GM12878 (cell line): ENCODE results near the gene ANKFY1. TPM values are rescaled to one million over a fixed set of nuclear protein-coding genes. Genes with fewer than 3 reads are reported as not detected.

Source experiments
- ATAC-seq: fragments of 200-7000 bp; cut with Tn5 transposase; 3 replicates; pipeline ENCODE4 v1.9.1; 2020; ENCODE audit warnings: mild to moderate bottlenecking, moderate library complexity
- BruUV-seq: library from RNA; stranded (reverse); fragments of 400-500 nt; replicated peaks from 2 replicates; lab custom pipeline; 2021; lab: Mats Ljungman, UMichigan
- CTCF ChIA-PET: fragments of 300-600 bp; sonication (Branson Sonifier 250); formaldehyde crosslinking; extraction: SDS; loops from one replicate; lab custom pipeline; 2021; ENCODE audit warnings: inconsistent platforms; lab: Yijun Ruan, JAX
- POLR2A ChIA-PET: fragments of 350-600 bp; formaldehyde crosslinking; extraction: SDS; loops from one replicate; lab custom pipeline; 2021; ENCODE audit warnings: inconsistent platforms; lab: Charles Lee
- RAD21 ChIA-PET: fragments of 300-600 bp; sonication (Branson Sonifier 250); formaldehyde crosslinking; loops from one replicate; lab custom pipeline; 2023; ENCODE audit warnings: antibody characterized with exemption; ENCODE audit not compliant: unreplicated experiment; lab: Charles Lee
- SMC1A ChIA-PET: fragments of 300-600 bp; sonication (Branson Sonifier 250); formaldehyde crosslinking; loops from one replicate; lab custom pipeline; 2023; ENCODE audit not compliant: unreplicated experiment, uncharacterized antibody; lab: Charles Lee
- DNase-seq: peaks from one replicate; pipeline ENCODE4 v3.0.0-alpha.2; 2011; ENCODE audit warnings: low read depth, low spot score
- FAIRE-seq: peaks from 3 replicates; lab custom pipeline; 2011; peaks lifted over from hg19 to GRCh38; lab: Jason Lieb, UNC
- H2AFZ ChIP-seq: 2 replicates; pipeline ENCODE4 v1.6.0; 2011; ENCODE audit warnings: low read depth, low read length, control low read depth; ENCODE audit not compliant: control insufficient read depth
- H3K27ac ChIP-seq: 2 replicates; pipeline ENCODE4 v1.5.1; 2011; ENCODE audit warnings: control low read depth; ENCODE audit not compliant: control insufficient read depth, insufficient read depth
- H3K27me3 ChIP-seq, 2 experiments: replicated peaks in 1 of 2; 2 replicates each; pipeline versions ENCODE4 v1.6.0 to v1.6.1; 2011; ENCODE audit warnings: low read length in 1 of 2; ENCODE audit not compliant: control insufficient read depth in 2 of 2, insufficient read depth in 2 of 2
- H3K36me3 ChIP-seq, 2 experiments: 2 replicates each; pipeline ENCODE4 v1.5.1; 2011; ENCODE audit warnings: low read length in 1 of 2; ENCODE audit not compliant: control insufficient read depth in 2 of 2, insufficient read depth in 2 of 2
- H3K4me1 ChIP-seq: 2 replicates; pipeline ENCODE4 v1.6.1; 2011; ENCODE audit warnings: mild to moderate bottlenecking, low read length, moderate library complexity, mixed read lengths; ENCODE audit not compliant: control insufficient read depth, insufficient read depth
- H3K4me2 ChIP-seq: 2 replicates; pipeline ENCODE4 v1.6.0; 2011; ENCODE audit warnings: control low read depth; ENCODE audit not compliant: control insufficient read depth, insufficient read depth
- H3K4me3 ChIP-seq: fragments of 200-600 bp; sonication (generic); 2 replicates; pipeline ENCODE4 v1.5.1; 2016
- H3K79me2 ChIP-seq: 2 replicates; pipeline ENCODE4 v1.6.0; 2011; ENCODE audit warnings: low read length; ENCODE audit not compliant: control insufficient read depth, insufficient read depth
- H3K9ac ChIP-seq: 2 replicates; pipeline ENCODE4 v1.8.0; 2011; ENCODE audit warnings: low read length, control low read depth, mixed read lengths; ENCODE audit not compliant: control insufficient read depth, insufficient read depth
- H3K9me3 ChIP-seq: replicated peaks from 3 replicates; pipeline ENCODE4 v1.5.1; 2011; ENCODE audit warnings: mild to moderate bottlenecking, low read length; ENCODE audit not compliant: control insufficient read depth, insufficient read depth
- H4K20me1 ChIP-seq: 2 replicates; pipeline ENCODE4 v1.6.0; 2011; ENCODE audit not compliant: control insufficient read depth, insufficient read depth
- KLF5 ChIP-seq: fragments of 450-650 bp; IDR thresholded peaks from 2 replicates; pipeline ENCODE4 v1.6.1; 2014; ENCODE audit warnings: mild to moderate bottlenecking; ENCODE audit not compliant: partially characterized antibody
- MEF2B ChIP-seq: fragments of 450-650 bp; IDR thresholded peaks from 2 replicates; pipeline ENCODE4 v1.6.1; 2018; ENCODE audit warnings: mild to moderate bottlenecking, moderate library complexity; ENCODE audit not compliant: partially characterized antibody, poor library complexity, severe bottlenecking
- MXI1 ChIP-seq: fragments of 150-350 bp; IDR thresholded peaks from 2 replicates; pipeline ENCODE4 v1.6.1; 2011; ENCODE audit warnings: low read depth, mild to moderate bottlenecking, inconsistent platforms, low read length, improper control_type of control experiment
- RUNX3 ChIP-seq: IDR thresholded peaks from 2 replicates; pipeline ENCODE4 v1.6.1; 2012; ENCODE audit warnings: low read length, inconsistent platforms
- SREBF2 ChIP-seq: IDR thresholded peaks from 2 replicates; pipeline ENCODE4 v1.6.1; 2012; ENCODE audit warnings: mild to moderate bottlenecking, low read length
- WGBS: methylation state at CpG from one replicate; pipeline ENCODE4 v1.1.6; 2016; ENCODE audit warnings: low lambda C conversion rate; ENCODE audit not compliant: insufficient replicate concordance, insufficient coverage; ENCODE audit errors: missing lambda C conversion rate; 5-methylcytosine and 5-hydroxymethylcytosine counted together
- in situ Hi-C: fragments of 300-500 bp; cut with MboI; formaldehyde crosslinking; loops from 9 replicates; pipeline ENCODE4 v1.14.3; 2018; ENCODE audit warnings: mixed read lengths
- intact Hi-C: fragments of 100-400 bp; cut with micrococcal nuclease; formaldehyde crosslinking; loops from one replicate; pipeline ENCODE4 v1.14.2; 2022; ENCODE audit not compliant: unreplicated experiment
- polyA plus RNA-seq, 11 experiments: library from polyadenylated mRNA; depleted of rRNA in 4 of 11; unstranded in 6 of 11; stranded (reverse) in 5 of 11; fragments of >200 nt; fragmentation: Nextera tagmentation in 4 of 11; fragmentation: Illumina TruSeq in 1 of 11; extraction: Ambion mirVana in 4 of 11; extraction: Trizol in 1 of 11; gene quantifications; 1 replicate in 1 of 11; 2 replicates in 10 of 11; pipeline versions ENCODE4 v1.2.1 to v1.2.3, GENCODE V29; 2011 to 2016; ENCODE audit warnings: inconsistent platforms in 2 of 11, missing spikeins in 2 of 11, low read depth in 1 of 11
- total RNA-seq, 4 experiments: library from RNA; depleted of rRNA in 3 of 4; stranded (reverse); fragments of >200 nt in 3 of 4; fragmentation: Illumina TruSeq in 1 of 4; extraction: Trizol in 1 of 4; gene quantifications; 2 replicates each; pipeline versions ENCODE4 v1.2.1 to v1.2.3, GENCODE V29; 2013 to 2021
- TF ChIP-seq, protein P1 (sequence below): fragments of 450-650 bp; formaldehyde crosslinking; IDR thresholded peaks from 2 replicates; pipeline ENCODE4 v1.5.0; 2022; ENCODE audit warnings: mild to moderate bottlenecking, missing genetic modification characterization
- TF ChIP-seq, protein P2 (sequence below): IDR thresholded peaks from 2 replicates; pipeline ENCODE4 v1.6.1; 2012; ENCODE audit warnings: improper control_type of control experiment, low read depth, low read length; ENCODE audit not compliant: insufficient replicate concordance

Gene ANKFY1
- total and polyA plus RNA-seq, 10 of the 15 experiments (the other 5 are each of a cell fraction or from before 2014, with no cell fraction given), result 3.0 to 27.7 (median 16.4) TPM

DNA sequence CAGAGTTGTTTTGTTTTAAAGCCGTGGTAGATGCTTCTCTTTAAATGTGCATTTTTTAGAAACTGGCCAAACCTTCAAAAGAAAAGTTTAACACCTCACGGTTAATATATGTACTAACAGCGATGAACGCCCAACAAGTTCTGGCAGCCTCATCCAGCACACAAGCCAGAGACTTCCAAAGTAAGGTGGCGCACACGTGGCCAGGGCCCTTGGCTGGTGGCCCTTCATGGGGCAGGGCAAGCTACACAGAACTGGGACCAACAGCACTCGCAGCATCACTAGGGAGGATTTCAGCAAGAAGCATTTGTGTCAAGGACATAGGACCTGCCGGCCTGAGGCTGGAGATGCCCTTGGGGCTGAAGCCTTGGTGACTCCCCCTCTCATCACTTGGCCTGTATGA lies 97.4 kb downstream of the ANKFY1 start:
- no peak overlapping the region for H3K9ac ChIP-seq
- H3K9me3 ChIP-seq, result no peaks in the 10 kb centered on the region
- no peak overlapping the region for H3K27ac ChIP-seq
- peaks cover 7% of the 10 kb centered on the region for H3K4me1 ChIP-seq
- no peaks in the 10 kb centered on the region for H4K20me1 ChIP-seq
- ChIA-PET SMC1A (interaction anchor here (0.9 kb wide), 1 partner anchor 13 kb away, joined by 3 read pairs; no protein-coding TSS in a partner anchor), POLR2A (no interaction called here), RAD21 (interaction anchor here (0.7 kb wide), 1 partner anchor 84 kb away, joined by 3 read pairs; no protein-coding TSS in a partner anchor), CTCF (interaction anchor here (1.3 to 2.1 kb wide), 2 partner anchors 9 to 64 kb away, joined by 3 to 6 read pairs; no protein-coding TSS in a partner anchor)
- no peaks in the 10 kb centered on the region for H3K79me2 ChIP-seq
- in situ Hi-C loops, result no loop called here
- FAIRE-seq, result no peak
- peaks cover 24 to 30% of the 10 kb centered on the region in 2 experiments for H3K36me3 ChIP-seq
- intact Hi-C loops, result no loop called here
- no peak overlapping the region for H3K4me2 ChIP-seq
- ATAC-seq, result no peak
- TF ChIP-seq RUNX3, result no peak
- no peak overlapping the region for H2AFZ ChIP-seq
- no peak for DNase-seq
- no peaks in the 10 kb centered on the region for H3K27me3 ChIP-seq
- H3K4me3 ChIP-seq, result no peak overlapping the region
- 98% methylated on average over 8 of the region's 8 CpGs for WGBS
- BruUV-seq, result no TSS peak

- WGBS, result 87% methylated on average over 10 of the region's 10 CpGs
- no peak overlapping the region for H3K4me2 ChIP-seq
- no peak for DNase-seq
- H3K9me3 ChIP-seq, result no peaks in the 10 kb centered on the region
- ATAC-seq, result no peak
- no peak overlapping the region for H3K9ac ChIP-seq
- no TSS peak for BruUV-seq
- SMC1A ChIA-PET, result no interaction called here
- H3K27ac ChIP-seq, result no peak overlapping the region
- no peaks in the 10 kb centered on the region for H3K27me3 ChIP-seq
- no peak overlapping the region for H2AFZ ChIP-seq
- intact Hi-C loops, result no loop called here
- no peaks in the 10 kb centered on the region for H3K79me2 ChIP-seq
- CTCF ChIA-PET, result interaction anchor here (2.1 kb wide), 1 partner anchor 8 kb away, joined by 6 read pairs; no protein-coding TSS in a partner anchor
- RAD21 ChIA-PET, result no interaction called here
- peaks cover 14 to 21% of the 10 kb centered on the region in 2 experiments for H3K36me3 ChIP-seq
- no peak overlapping the region for H3K4me3 ChIP-seq
- peaks cover 7% of the 10 kb centered on the region for H3K4me1 ChIP-seq
- FAIRE-seq, result no peak
- POLR2A ChIA-PET, result no interaction called here
- in situ Hi-C loops, result no loop called here
- no peaks in the 10 kb centered on the region for H4K20me1 ChIP-seq
- TF ChIP-seq KLF5, result no peak
- TF ChIP-seq, protein P1, sequence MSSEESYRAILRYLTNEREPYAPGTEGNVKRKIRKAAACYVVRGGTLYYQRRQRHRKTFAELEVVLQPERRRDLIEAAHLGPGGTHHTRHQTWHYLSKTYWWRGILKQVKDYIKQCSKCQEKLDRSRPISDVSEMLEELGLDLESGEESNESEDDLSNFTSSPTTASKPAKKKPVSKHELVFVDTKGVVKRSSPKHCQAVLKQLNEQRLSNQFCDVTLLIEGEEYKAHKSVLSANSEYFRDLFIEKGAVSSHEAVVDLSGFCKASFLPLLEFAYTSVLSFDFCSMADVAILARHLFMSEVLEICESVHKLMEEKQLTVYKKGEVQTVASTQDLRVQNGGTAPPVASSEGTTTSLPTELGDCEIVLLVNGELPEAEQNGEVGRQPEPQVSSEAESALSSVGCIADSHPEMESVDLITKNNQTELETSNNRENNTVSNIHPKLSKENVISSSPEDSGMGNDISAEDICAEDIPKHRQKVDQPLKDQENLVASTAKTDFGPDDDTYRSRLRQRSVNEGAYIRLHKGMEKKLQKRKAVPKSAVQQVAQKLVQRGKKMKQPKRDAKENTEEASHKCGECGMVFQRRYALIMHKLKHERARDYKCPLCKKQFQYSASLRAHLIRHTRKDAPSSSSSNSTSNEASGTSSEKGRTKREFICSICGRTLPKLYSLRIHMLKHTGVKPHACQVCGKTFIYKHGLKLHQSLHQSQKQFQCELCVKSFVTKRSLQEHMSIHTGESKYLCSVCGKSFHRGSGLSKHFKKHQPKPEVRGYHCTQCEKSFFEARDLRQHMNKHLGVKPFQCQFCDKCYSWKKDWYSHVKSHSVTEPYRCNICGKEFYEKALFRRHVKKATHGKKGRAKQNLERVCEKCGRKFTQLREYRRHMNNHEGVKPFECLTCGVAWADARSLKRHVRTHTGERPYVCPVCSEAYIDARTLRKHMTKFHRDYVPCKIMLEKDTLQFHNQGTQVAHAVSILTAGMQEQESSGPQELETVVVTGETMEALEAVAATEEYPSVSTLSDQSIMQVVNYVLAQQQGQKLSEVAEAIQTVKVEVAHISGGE (CRISPR knock-in tag), result no peak
- no peak for TF ChIP-seq SREBF2
- TF ChIP-seq MXI1, result no peak
- no peak for TF ChIP-seq MEF2B
- TF ChIP-seq, protein P2, sequence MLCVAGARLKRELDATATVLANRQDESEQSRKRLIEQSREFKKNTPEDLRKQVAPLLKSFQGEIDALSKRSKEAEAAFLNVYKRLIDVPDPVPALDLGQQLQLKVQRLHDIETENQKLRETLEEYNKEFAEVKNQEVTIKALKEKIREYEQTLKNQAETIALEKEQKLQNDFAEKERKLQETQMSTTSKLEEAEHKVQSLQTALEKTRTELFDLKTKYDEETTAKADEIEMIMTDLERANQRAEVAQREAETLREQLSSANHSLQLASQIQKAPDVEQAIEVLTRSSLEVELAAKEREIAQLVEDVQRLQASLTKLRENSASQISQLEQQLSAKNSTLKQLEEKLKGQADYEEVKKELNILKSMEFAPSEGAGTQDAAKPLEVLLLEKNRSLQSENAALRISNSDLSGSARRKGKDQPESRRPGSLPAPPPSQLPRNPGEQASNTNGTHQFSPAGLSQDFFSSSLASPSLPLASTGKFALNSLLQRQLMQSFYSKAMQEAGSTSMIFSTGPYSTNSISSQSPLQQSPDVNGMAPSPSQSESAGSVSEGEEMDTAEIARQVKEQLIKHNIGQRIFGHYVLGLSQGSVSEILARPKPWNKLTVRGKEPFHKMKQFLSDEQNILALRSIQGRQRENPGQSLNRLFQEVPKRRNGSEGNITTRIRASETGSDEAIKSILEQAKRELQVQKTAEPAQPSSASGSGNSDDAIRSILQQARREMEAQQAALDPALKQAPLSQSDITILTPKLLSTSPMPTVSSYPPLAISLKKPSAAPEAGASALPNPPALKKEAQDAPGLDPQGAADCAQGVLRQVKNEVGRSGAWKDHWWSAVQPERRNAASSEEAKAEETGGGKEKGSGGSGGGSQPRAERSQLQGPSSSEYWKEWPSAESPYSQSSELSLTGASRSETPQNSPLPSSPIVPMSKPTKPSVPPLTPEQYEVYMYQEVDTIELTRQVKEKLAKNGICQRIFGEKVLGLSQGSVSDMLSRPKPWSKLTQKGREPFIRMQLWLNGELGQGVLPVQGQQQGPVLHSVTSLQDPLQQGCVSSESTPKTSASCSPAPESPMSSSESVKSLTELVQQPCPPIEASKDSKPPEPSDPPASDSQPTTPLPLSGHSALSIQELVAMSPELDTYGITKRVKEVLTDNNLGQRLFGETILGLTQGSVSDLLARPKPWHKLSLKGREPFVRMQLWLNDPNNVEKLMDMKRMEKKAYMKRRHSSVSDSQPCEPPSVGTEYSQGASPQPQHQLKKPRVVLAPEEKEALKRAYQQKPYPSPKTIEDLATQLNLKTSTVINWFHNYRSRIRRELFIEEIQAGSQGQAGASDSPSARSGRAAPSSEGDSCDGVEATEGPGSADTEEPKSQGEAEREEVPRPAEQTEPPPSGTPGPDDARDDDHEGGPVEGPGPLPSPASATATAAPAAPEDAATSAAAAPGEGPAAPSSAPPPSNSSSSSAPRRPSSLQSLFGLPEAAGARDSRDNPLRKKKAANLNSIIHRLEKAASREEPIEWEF, result no peak
Measured at GRCh38 chr17:4165301-4166010, 98.3 kb downstream of the ANKFY1 start.
